Hematopoietic multipotent progenitor cell treated with erythropoietin and hydrocortisone succinate and interleukin-3 and kit ligand, for 17 days (in vitro differentiated cells): ENCODE data around the gene LRRC2.

Source experiments
- DNase-seq: peaks from one replicate; pipeline ENCODE4 v3.0.0-alpha.2; 2015; ENCODE audit warnings: low spot score

The LRRC2 gene

DNA sequence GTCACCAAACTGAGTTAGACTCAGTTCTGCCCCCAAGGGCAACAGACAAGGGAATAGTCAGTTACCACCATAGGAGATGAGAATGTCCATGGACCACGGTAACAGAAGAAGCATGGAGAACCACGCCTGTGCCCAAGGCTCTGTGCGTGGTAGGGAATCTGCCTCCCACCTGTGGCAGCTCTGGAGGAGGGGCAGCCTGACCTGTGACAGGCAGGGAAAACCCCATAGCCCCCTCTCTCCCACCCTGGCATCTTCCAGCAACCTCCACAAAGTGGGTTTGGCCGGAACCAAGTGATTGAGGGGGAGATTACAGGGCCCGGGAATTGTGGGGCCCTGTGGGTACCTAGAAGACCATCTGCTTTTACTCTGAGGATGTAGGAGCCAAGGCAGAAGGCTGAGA, 87.1 kb downstream of the LRRC2 start:
- DNase-seq, result no peak

- DNase-seq, result no peak
Observed at GRCh38 chr3:46478341-46478740, 87.8 kb downstream of the LRRC2 start.

GRCh38 chr3:46477756-46478155, 88.3 kb downstream of the LRRC2 start:
- DNase-seq, result no peak

DNA sequence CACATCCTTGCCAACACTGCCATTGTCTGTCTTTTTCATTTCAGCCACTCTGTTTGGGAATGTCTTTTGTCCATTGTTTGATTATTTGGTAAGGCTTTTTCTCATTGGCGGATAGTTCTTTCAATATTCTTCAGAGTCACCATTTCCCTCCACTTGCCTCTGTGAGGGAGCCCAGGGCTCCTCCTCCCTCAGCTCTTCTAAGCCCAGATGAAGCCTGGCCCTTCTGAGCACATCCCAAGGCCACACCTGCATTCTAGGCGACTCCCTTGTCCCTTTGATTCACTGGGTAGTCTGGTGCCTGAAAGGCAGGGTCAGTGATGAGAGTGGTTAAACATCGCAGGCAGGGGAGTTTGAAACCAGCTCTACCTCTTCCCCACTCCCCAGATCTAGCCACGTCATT, 89.0 kb downstream of the LRRC2 start:
- DNase-seq, result no peak

GRCh38 chr3:46472736-46473135, 93.4 kb downstream of the LRRC2 start:
- DNase-seq, result no peak

GRCh38 chr3:46471371-46471914, 94.7 kb downstream of the LRRC2 start:
- no peak for DNase-seq

DNA sequence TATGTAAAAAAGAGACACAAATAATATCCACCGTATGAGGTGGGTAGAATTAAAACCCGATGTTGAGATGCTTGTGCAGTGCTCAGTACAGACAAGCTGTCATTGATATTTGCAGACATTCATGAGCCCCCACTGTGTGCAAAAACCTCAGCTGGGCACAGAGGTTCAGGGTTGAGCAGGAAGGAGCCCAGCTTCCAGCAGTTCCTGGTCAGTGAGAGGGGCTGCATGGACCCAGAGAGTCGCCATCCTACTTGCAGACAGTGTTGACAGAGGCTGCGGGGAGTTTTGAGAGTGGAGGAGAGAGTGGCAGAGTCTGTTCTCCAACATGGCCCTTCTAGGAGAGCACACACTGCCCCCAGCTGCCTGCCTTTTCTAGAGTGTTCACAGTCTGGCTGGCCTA, 95.3 kb downstream of the LRRC2 start:
- DNase-seq, result no peak

DNA sequence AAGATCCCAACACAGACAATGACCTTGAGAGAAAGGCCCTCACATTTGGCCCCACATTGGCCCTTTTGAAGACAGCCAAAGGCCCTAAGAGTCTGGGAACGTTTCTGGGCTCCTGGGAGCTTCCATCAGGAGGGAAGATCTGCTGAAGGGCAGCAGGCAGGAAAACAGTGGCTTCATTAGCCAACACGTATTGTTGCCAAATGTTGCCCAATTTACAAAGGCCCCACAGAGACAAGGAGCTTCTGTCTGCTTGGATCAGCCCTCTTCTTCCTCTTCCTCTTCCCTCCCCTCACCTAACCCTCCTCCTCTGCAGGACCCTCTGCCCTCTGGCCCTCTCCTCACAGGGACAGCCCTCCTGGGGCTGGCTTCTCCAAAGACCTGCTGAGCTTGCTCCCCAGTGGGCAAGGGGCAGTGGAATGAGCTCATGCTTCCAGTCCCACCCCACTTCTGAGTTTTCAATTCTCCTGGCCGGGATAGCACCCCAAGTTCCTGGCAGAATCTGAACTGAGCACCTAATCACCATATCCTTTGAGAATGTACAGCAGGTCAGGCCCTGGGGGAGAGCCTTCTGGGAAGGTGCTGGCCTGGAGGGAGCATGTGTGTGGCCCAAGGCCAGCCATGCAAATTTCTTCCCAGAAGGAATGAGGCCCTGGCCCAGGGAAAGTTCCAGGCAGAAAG, 96.3 kb downstream of the LRRC2 start:
- no peak for DNase-seq

DNA sequence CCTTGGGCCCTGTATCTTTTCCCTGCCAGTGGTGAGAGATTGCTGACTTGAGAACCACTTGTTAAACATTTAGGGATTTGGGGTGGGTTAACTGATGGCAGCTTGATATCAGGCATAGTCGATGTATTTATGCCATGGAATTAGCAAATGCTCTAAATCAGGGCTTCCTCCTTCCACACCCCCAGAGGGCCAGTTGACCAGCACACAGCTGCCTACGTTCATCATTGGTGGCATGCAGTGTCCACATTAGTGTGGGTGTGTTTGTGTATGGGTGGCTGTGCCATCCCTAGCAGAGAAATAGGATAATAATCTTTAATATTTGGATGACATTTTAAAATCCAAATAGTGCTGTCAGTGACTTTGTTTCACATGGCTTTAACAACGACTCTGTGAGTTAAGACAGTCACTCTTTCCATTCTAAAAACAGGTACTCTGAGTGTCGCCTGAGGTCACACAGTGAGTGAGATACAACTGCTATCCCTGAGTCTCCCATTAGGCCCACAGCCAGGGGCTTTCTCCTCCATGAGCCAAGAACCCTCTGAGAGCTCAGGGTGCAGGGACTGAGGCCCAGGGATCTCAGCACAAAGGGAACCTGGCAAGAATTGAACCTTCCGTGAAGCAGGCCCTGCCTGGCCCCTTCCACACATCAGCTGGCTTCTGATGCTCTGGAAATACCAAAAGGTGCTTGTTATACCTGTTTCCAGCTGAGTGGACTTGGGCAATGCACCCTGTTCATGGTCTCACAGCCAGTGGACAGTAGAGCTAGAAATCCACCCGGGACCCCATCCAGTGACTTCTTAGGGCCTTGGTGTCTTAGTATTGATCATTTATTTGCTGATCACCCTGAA, 97.1 kb downstream of the LRRC2 start:
- no peak for DNase-seq

DNA sequence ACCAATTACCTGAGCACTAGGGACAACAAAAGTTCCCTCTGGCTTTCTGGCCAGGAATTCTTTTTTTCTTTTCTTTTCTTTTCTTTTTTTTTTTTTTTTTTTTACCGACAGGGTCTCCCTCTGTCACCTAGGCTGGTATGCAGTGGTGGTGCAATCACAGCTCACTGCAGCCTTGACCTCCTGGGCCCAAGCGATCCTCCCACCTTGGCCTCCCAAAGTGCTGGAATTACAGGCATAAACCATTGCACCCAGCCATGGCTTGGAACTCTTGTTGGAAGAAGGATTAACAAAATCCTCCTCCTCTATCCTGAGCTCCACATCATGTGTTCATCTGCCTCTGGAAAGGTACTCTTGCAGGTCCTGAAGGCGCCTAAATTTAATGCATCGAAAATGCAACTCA, 98.5 kb downstream of the LRRC2 start:
- DNase-seq, result no peak

DNA sequence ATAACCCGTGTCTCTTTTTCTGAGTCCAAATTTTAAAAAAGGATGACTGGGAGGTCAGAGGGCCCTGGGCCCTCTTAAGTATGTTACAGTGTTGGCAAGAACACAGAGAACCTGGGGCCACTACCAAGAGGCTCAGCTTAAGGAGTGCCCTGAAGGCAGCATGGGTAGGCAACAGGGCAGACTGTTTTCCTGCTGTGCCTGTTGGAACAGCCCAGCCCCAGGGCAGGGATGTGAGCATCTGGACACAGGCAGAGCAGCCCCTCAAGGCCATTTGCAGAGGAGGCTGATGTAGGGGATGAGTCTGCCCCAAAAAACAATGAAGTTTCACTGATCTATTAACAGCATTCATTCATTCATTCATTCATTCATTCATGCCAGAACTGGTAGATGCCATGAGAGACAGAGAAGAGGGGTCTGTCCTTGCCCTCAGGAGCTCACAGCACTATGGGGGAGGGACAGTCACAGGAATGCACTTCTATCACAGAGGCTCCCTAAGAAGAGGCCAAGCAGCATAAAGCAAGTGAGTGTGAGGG, 99.2 kb downstream of the LRRC2 start:
- DNase-seq, result no peak

- no peak for DNase-seq
Observed at GRCh38 chr3:46466273-46466672, 99.8 kb downstream of the LRRC2 start.
